Measurements from ENCODE around the gene IKZF3.

IKZF3 gene

GRCh38 chr17:39814497-39814896, 49.6 kb downstream of the IKZF3 start:
- Histone ChIP-seq H3K4me3 (ENCODE audit: low read depth, low read length) (no peak overlapping the region), H3K36me3 (no peaks in the 10 kb centered on the region), H3K4me1 (no peaks in the 10 kb centered on the region), H3K27me3 (peaks cover 77% of the 10 kb centered on the region), H3K9me3 (no peaks in the 10 kb centered on the region)
- no peak for TF ChIP-seq CTCF (IDR thresholded peaks at IDR 0.05; ENCODE audit: low read depth, low read length)
- no peak for DNase-seq

- no peak for DNase-seq
- H3K4me1 ChIP-seq: no peaks in the 10 kb centered on the region
- no peak for TF ChIP-seq CTCF (IDR thresholded peaks at IDR 0.05; ENCODE audit: low read depth, low read length)
- H3K27me3 ChIP-seq: peaks cover 82% of the 10 kb centered on the region
- H3K9me3 ChIP-seq: no peaks in the 10 kb centered on the region
- H3K36me3 ChIP-seq: no peaks in the 10 kb centered on the region
- H3K4me3 ChIP-seq (ENCODE audit: low read depth, low read length): no peak overlapping the region
These were observed 50.5 kb downstream of the IKZF3 start for GRCh38 chr17:39813631-39814030.

- Histone ChIP-seq H3K4me3 (ENCODE audit: low read depth, low read length) (no peak overlapping the region), H3K9me3 (no peaks in the 10 kb centered on the region), H3K27me3 (peaks cover 83% of the 10 kb centered on the region), H3K4me1 (no peaks in the 10 kb centered on the region), H3K36me3 (no peaks in the 10 kb centered on the region)
- no peak for TF ChIP-seq CTCF (IDR thresholded peaks at IDR 0.05; ENCODE audit: low read depth, low read length)
- DNase-seq: no peak
These were observed 51.6 kb downstream of the IKZF3 start for GRCh38 chr17:39812466-39812865.

- Histone ChIP-seq H3K4me1 (no peaks in the 10 kb centered on the region), H3K36me3 (no peaks in the 10 kb centered on the region), H3K4me3 (ENCODE audit: low read depth, low read length) (no peak overlapping the region), H3K9me3 (no peaks in the 10 kb centered on the region), H3K27me3 (peaks cover 87% of the 10 kb centered on the region)
- no peak for DNase-seq
- TF ChIP-seq CTCF (IDR thresholded peaks at IDR 0.05; ENCODE audit: low read depth, low read length): no peak
These were observed 53.0 kb downstream of the IKZF3 start for GRCh38 chr17:39810939-39811728.

GRCh38 chr17:39809221-39809620, 54.9 kb downstream of the IKZF3 start:
- no peak for DNase-seq
- no peaks in the 10 kb centered on the region for H3K4me1 ChIP-seq
- H3K9me3 ChIP-seq: no peaks in the 10 kb centered on the region
- peaks cover 75% of the 10 kb centered on the region for H3K27me3 ChIP-seq
- no peak for TF ChIP-seq CTCF (IDR thresholded peaks at IDR 0.05; ENCODE audit: low read depth, low read length)
- H3K4me3 ChIP-seq (ENCODE audit: low read depth, low read length): no peak overlapping the region
- no peaks in the 10 kb centered on the region for H3K36me3 ChIP-seq

GRCh38 chr17:39808409-39808997, 55.6 kb downstream of the IKZF3 start:
- no peak for DNase-seq
- H3K27me3 ChIP-seq: peaks cover 68% of the 10 kb centered on the region
- no peaks in the 10 kb centered on the region for H3K4me1 ChIP-seq
- H3K9me3 ChIP-seq: no peaks in the 10 kb centered on the region
- no peaks in the 10 kb centered on the region for H3K36me3 ChIP-seq
- TF ChIP-seq CTCF (IDR thresholded peaks at IDR 0.05; ENCODE audit: low read depth, low read length): no peak
- H3K4me3 ChIP-seq (ENCODE audit: low read depth, low read length): no peak overlapping the region

Data from BE2C (cell line).